ENCODE measurements around the gene FLNA.
"Not testable (repeated sequence)": the region's sequence is repeated elsewhere in the genome, so short reads cannot be mapped to it uniquely, and the experiment has no call there.

FLNA gene

GRCh38 chrX:154302998-154303397 lies 71.4 kb downstream of the FLNA start:
- DNase-seq, result not testable (repeated sequence)

GRCh38 chrX:154300816-154301215 lies 73.6 kb downstream of the FLNA start:
- DNase-seq, result no peak

Data from hematopoietic multipotent progenitor cell treated with erythropoietin and hydrocortisone succinate and interleukin-3 and kit ligand, for 8 days (in vitro differentiated cells).